Right lobe of liver (tissue), 4 donors: Measurements from ENCODE around the gene EPS8L3.
A peak's percentile ranks its signal among the peaks of the same experiment; 100 is the strongest.

Experiments
- CTCF ChIP-seq, 4 donors: fragments of 200-600 bp in 3 of 4; fragments of 450-650 bp in 1 of 4; IDR thresholded peaks; one replicate each; pipeline versions ENCODE4 v1.5.1 to v1.8.0; 2016 to 2022; ENCODE audit warnings: antibody characterized with exemption in 4 of 4, mild to moderate bottlenecking in 2 of 4
- POLR2A ChIP-seq: fragments of 450-650 bp; IDR thresholded peaks from one replicate; pipeline ENCODE4 v1.6.1; 2017; ENCODE audit warnings: antibody characterized with exemption, mild to moderate bottlenecking
- donor health status: DM: no; HTN: no; CAD: no.
- donor health status: DM: no; HTN: no; CAD: no.
- donor health status: DM: no; HTN: yes; CAD: no.

GRCh38 chr1:109739738-109740614, 23.7 kb downstream of the EPS8L3 start:
- no peak for TF ChIP-seq CTCF (IDR thresholded peaks at IDR 0.05)
- peak; percentile 78 for TF ChIP-seq POLR2A
